ENCODE data around the gene JPH3.
"Not testable (repeated sequence)": the region's sequence is repeated elsewhere in the genome, so short reads cannot be mapped to it uniquely, and the experiment has no call there.

The JPH3 gene

DNA sequence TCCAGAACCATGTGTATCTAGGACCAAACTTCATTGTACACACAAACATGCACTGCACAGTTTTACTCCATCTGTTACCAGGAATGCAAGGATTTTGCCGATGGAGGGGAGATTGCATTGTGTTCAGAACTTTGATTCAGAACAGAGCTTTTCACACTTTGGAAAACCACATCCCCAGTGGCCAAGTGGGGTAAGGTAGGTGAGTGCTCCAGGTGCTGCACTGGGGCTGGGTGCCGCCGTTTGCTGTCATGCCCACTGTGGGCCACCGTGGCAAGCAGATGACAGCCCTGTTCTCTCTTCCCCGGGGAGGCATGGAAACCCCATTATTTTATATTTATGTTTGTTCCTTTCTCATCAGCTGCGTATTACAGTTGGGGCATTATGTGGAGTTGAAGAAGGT is 29.3 kb upstream of the JPH3 start:
- no peak for DNase-seq (ENCODE audit: insufficient read length, low spot score)
- FAIRE-seq, result no peak

- no peak for DNase-seq (ENCODE audit: insufficient read length, low spot score)
Observed at GRCh38 chr16:87575027-87575804, 27.1 kb upstream of the JPH3 start.

GRCh38 chr16:87576171-87576570 is 26.1 kb upstream of the JPH3 start:
- DNase-seq (ENCODE audit: insufficient read length, low spot score) (no peak), FAIRE-seq (no peak)

More at GRCh38 chr16:87575027-87575804, 27.1 kb upstream of the JPH3 start:
- no peak for FAIRE-seq

DNA sequence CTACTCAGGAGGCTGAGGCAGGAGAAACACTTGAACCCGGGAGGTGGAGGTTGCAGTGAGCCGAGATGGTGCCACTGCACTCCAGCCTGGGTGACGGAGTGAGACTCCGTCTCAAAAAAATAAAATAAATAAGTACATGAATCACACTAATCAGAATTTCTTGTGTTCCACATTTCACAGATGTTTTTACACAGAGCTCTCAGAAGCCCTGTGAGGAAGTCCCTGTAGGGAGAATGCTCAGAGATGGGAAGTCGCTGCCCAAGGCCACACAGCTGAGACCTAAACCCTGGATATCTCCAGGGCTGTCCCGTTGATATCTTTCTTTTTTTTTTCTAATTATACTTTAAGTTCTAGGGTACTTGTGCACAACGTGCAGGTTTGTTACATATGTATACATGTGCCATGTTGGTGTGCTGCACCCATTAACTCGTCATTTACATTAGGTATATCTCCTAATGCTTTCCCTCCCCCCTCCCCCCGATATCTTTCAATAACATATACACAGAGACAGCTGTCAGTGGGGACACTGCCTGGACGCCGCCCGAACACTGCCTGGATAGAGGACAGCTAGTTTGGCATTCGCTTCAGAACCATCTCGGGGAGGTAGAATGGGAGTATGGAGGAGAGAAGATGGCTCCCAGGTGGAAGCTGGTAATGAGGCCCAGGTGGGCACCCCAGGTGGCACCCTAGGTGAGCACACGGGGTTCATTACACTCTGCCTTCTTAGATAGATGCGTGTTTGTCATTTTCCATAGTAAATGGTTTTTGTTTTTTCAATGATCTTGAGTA is 24.0 kb upstream of the JPH3 start:
- not testable (repeated sequence) for DNase-seq (ENCODE audit: insufficient read length, low spot score); FAIRE-seq

DNA sequence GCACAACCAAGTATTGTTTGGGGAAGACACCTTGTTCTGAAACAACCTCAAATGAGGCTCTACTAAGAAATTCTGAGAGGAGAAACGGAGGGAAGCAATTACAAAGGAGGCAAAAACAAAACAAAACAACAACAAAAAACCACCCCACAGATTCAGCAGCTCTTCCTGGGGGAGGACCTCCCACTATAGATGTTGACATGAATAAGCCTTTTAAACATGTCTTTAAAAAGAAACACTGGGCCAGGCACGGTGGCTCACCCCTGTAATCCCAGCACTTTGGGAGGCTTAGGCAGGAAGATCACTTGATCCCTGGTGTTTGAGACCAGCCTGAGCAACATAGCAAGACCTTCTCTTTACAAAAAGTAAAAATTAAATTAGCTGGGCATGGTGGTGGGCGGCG is 22.6 kb upstream of the JPH3 start:
- DNase-seq (ENCODE audit: insufficient read length, low spot score) (no peak), FAIRE-seq (no peak)

- FAIRE-seq (no peak), DNase-seq (ENCODE audit: insufficient read length, low spot score) (no peak)
Observed at GRCh38 chr16:87580855-87581261, 21.4 kb upstream of the JPH3 start.

DNA sequence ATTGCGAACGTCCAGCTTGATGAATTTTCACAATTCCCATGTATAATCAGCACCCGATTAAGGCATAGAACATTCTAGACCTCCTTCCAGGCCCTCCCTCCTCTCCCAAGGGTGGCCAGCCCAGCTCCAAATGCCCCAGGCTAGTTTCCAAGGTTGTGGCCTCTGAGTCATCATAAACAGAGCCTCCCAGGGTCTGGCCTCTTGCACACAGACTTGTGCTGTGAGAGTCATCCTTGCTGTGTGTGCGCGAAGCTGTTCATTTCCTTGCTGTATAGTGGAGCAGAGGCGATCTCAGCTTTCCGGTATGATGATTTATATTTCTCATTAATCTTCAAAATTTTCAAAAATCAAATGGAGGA is 20.5 kb upstream of the JPH3 start:
- FAIRE-seq, result no peak
- no peak for DNase-seq (ENCODE audit: insufficient read length, low spot score)

- DNase-seq (ENCODE audit: insufficient read length, low spot score) (no peak), FAIRE-seq (no peak)
Observed at GRCh38 chr16:87582216-87582965, 19.9 kb upstream of the JPH3 start.

DNA sequence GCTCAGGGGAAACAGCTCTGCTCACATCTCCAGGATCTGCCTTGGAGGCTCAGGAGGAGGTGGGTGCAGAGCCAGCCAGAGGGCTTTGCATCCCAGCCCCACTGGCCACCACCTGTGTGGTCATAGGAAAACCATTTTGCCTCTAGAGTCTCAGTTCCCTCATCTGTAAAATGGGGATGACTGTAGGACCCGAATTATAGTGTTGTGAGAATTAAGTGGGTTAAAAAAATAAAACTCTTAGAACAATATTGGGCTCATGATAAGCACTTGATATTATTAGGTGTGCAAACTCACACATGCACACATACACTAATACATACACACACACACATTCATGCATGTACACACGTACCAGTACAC is 19.4 kb upstream of the JPH3 start:
- DNase-seq (ENCODE audit: insufficient read length, low spot score) (no peak), FAIRE-seq (no peak)

DNA sequence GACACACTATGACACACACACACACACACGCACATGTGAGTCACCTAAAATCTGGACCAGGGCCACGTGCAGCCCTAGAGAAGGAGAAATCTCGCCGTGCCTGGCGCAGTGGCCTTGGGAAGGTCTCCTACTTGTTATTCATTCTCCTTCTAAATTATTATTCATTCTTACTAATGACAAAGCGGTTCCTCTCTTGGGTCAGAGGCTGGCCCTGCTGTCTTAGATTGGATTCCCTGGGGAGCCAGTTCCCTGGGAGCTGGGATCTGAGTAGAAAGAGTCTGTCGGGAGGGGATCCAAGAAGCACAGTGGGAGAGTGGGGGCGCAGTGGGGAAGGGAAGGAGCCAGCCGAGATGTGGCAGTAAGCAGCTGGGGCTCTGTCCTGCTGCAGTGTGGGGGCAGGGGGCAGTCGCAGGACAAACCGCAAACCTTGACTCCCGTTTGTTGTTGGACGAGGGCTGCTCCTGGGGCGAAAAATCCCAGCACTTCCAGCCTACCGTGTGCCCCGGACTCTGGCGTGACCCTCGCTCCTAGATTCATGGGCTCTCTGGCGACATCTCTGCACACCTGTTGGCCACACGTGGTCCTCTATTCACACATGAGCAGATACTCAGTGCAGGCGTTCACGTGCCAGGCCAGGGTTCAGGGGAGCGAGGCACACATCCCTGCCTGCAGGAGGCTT is 18.7 kb upstream of the JPH3 start:
- FAIRE-seq (no peak), DNase-seq (ENCODE audit: insufficient read length, low spot score) (no peak)

DNA sequence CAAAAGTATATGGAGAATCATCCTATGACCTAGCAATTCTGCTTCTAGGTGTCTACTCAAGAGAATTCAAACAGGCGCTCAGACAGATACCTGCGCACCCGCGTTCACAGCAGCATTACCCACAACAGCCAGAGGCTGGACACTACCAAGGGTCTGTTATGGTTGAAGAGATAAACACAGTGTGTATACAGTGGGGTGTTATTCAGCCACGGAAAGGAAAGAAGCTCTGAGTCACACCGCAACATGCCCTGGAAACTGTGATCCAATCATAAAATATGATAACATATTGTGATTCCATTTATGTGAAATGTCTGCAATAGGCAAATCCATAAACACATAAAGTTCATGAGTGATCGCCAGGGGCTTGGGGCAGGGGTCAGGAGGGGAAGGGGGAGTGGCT is 18.0 kb upstream of the JPH3 start:
- FAIRE-seq, result no peak
- no peak for DNase-seq (ENCODE audit: insufficient read length, low spot score)

DNA sequence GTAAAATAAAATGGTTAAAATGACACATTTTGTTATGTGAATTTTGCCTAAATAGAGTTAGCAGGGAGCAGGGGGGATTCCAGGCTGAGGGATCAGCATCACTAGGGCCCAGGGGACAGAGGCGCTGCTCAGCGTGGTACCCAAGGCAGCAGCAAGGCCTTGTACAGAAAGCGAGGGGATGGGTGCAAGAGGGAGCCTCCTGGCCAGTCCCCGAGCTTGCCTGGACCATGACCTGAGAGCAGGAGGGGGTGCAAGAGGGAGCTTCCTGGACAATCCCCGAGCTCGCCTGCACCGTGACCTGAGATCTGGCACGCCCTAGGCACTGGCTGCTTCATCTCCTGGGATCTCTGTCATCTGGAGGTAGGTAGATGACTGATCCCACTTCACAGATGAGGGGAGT is 17.3 kb upstream of the JPH3 start:
- FAIRE-seq, result no peak

GRCh38 chr16:87585442-87586200 is 16.7 kb upstream of the JPH3 start:
- FAIRE-seq, result no peak
- no peak for DNase-seq (ENCODE audit: insufficient read length, low spot score)

More for the DNA sequence above, 17.3 kb upstream of the JPH3 start:
- DNase-seq (ENCODE audit: insufficient read length, low spot score), result no peak

GRCh38 chr16:87586201-87586782 is 16.0 kb upstream of the JPH3 start:
- DNase-seq (ENCODE audit: insufficient read length, low spot score) (no peak), FAIRE-seq (no peak)

- no peak for FAIRE-seq
- DNase-seq (ENCODE audit: insufficient read length, low spot score), result no peak
Observed at GRCh38 chr16:87587636-87588035, 14.7 kb upstream of the JPH3 start.

GRCh38 chr16:87592018-87592712 is 10.1 kb upstream of the JPH3 start:
- FAIRE-seq, result no peak
- no peak for DNase-seq (ENCODE audit: insufficient read length, low spot score)

- DNase-seq (ENCODE audit: insufficient read length, low spot score) (no peak), FAIRE-seq (no peak)
Observed at GRCh38 chr16:87593710-87594258, 8.5 kb upstream of the JPH3 start.

DNA sequence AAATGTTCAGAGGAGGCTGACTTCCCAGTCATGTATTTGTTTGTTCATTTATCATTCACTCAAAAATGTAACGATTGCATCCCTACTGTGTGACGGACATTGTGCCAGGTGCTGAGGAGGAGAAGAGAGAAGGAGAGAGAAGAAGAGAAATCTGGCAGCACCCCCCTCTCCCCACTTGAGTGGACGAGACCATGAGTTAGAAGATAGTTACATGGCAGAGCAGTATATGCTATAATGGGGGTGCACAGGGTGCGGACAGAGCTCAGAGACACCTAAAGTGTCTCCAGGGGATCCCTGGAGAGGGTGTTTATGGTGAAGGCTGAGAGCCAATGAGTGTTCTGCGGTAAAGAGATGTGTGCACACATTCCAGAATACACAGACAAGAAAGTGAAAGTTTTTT is 6.6 kb upstream of the JPH3 start:
- DNase-seq (ENCODE audit: insufficient read length, low spot score), result no peak
- FAIRE-seq, result no peak

GRCh38 chr16:87597324-87597830 is 4.9 kb upstream of the JPH3 start:
- FAIRE-seq, result no peak

More at GRCh38 chr16:87597324-87597830, 4.9 kb upstream of the JPH3 start:
- no peak for DNase-seq (ENCODE audit: insufficient read length, low spot score)
